ENCODE data around the gene CLIP1.
"Not testable (repeated sequence)": the region's sequence is repeated elsewhere in the genome, so short reads cannot be mapped to it uniquely, and the experiment has no call there.

GRCh38 chr12:122397981-122398380 lies 24.5 kb downstream of the CLIP1 start:
- not testable (repeated sequence) for TF ChIP-seq CTCF, POLR2A (IDR thresholded peaks at IDR 0.05)

All from esophagus squamous epithelium (tissue), 4 donors.